GM23338 (cell line): ENCODE results near the gene FASTKD3.

Experiments
- CTCF ChIP-seq, 2 experiments: fragments of 200-600 bp in 1 of 2; sonication (generic) in 1 of 2; conservative IDR thresholded peaks; 2 replicates each; pipeline versions ENCODE4 v1.5.1 to v1.6.1; 2016 to 2017; ENCODE audit warnings: antibody characterized with exemption in 2 of 2, low read depth in 2 of 2, mild to moderate bottlenecking in 2 of 2, moderate library complexity in 1 of 2
- POLR2AphosphoS5 ChIP-seq: IDR thresholded peaks from 2 replicates; pipeline ENCODE4 v1.6.1; 2016; ENCODE audit warnings: antibody characterized with exemption, low read depth

- TF ChIP-seq POLR2AphosphoS5 (no peak), CTCF (conservative IDR thresholded peaks at IDR 0.05; ENCODE audit: low read depth in 2 of 2) (no peak)
Measured at GRCh38 chr5:7842531-7842930, 26.3 kb downstream of the FASTKD3 start.
